IPS-NIHi11 (cell line): ENCODE data around the gene GJB2.

Experiments used
- DNase-seq: peaks from one replicate; pipeline ENCODE4 v3.0.0; 2012; ENCODE audit warnings: mixed read lengths, low spot score

The GJB2 gene

DNA sequence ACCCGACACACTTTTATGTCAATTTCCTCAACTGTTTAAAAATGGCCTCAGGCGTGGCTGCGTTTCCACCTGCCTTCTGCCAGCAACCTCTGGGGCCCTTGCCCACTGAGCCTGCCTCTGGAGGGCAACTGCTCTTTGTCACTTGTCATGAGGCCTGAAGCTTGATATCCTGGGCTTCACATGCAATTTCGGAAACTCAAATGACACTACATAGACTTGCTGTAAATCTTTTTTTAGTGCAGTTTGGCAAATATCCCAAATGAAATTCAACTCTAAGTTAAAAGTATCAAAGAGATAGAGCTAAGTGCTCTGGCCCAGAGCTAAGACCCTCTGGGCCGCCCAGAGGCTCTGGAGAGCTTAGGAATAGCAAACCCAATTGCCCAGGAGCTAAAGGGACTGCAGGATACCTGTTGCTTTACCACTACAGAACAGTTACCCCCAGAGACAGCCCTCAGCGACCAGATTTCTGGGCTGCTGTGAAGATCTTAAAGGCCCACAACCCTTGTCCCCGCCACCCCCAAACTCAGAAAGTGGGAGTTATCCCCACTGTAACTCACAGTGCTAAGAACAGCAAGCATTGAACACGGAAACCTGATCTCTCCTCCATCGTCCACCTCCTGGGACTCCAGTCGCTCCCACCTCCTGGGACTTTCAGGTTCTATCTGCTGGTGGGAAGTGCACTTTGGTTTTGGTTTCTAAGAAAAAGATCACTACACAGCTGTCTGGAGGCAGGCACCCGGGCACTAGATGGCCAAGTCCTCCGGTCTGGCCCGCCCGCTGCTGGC, 51.3 kb downstream of the GJB2 start:
- no peak for DNase-seq

DNA sequence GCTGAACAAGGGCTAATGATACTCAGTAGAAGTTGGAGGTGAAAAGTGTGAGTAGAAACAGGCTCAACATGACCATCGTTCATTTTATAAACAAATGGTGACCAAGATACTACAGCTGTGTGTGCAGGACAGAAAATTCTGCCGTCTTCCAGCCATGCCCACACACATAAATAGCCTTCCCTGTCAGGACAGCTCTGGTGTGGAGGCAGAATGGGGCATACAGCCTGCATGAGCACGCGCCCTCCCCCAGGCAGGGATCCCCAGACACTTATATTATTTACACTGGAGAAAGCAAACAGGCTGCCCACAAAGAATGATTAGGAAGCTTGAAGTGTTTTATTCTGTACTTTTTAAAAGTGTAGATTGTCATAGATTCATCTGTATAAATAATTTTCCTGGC, 52.3 kb downstream of the GJB2 start:
- no peak for DNase-seq

DNA sequence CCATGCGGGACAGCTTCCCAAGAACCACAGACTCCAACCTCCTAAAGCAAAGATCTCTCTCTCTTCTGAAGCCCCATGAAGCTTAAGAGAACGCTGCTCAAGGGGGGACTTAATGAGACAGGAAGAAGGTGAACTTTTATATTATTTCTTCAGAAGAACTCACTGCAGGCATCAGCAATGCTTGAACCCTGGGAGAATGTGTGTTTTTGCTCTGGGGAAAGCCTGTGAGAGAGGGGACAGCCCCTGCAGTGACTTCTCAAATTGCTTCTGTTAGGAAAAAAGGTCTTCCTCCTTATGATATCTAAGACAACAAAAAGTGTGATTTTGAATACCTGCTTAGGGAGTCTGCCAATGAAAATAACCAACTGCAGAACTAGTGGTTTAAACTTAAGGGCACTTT, 54.9 kb downstream of the GJB2 start:
- DNase-seq: no peak
